ENCODE data around the gene GRIK2. TPM values are rescaled to one million over a fixed set of nuclear protein-coding genes. Genes with fewer than 3 reads are reported as not detected.

Gene GRIK2
- total and polyA plus RNA-seq, 2 of the 4 experiments (the other 2 are of a cell fraction): 8.2 to 15.2 TPM

DNA sequence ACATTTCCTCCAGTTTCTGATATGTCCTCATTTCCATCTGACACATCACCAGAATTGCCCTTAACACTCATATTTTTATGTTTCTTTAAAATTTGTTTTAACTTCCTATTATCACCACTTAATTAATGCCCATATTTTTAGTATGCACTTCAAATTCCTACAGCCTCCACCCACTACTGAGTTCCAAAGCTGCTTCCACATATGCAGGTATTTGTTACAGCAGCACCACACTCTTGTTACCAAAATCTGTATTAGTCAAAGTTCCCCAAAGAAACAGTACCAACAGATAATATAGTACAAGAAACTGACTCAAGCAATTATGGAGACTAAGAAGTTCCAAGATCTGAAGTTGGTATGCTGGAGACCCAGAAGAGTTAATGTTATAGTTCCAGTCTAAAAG lies 340.4 kb downstream of the GRIK2 start:
- dilution Hi-C loops (cut with HindIII; ENCODE audit: low sequenced_read_pairs, unreplicated experiment) (no loop called here), intact Hi-C loops (cut with micrococcal nuclease) (no loop called here)

More for the DNA sequence above, 340.4 kb downstream of the GRIK2 start:
- H3K4me1 ChIP-seq (ENCODE audit: control insufficient read depth, insufficient read depth, low read length): no peaks in the 10 kb centered on the region
- BruUV-seq (replicated peaks): no TSS peak
- H2AFZ ChIP-seq (replicated peaks; ENCODE audit: low read length, poor library complexity): no peak overlapping the region
- H2AK9ac ChIP-seq (replicated peaks; ENCODE audit: low read depth, low read length, poor library complexity): no peak overlapping the region
- H3K4me2 ChIP-seq (ENCODE audit: low read depth, low read length): no peak overlapping the region
- no peaks in the 10 kb centered on the region; the same call in 1 of the 2 replicates for H3K9me3 ChIP-seq (ENCODE audit: control insufficient read depth, insufficient read depth, low read length)
- TF ChIP-seq, protein P1, sequence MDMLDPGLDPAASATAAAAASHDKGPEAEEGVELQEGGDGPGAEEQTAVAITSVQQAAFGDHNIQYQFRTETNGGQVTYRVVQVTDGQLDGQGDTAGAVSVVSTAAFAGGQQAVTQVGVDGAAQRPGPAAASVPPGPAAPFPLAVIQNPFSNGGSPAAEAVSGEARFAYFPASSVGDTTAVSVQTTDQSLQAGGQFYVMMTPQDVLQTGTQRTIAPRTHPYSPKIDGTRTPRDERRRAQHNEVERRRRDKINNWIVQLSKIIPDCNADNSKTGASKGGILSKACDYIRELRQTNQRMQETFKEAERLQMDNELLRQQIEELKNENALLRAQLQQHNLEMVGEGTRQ (IDR thresholded peaks at IDR 0.05; ENCODE audit: low read depth, low read length): no peak
- TF ChIP-seq, protein P2, sequence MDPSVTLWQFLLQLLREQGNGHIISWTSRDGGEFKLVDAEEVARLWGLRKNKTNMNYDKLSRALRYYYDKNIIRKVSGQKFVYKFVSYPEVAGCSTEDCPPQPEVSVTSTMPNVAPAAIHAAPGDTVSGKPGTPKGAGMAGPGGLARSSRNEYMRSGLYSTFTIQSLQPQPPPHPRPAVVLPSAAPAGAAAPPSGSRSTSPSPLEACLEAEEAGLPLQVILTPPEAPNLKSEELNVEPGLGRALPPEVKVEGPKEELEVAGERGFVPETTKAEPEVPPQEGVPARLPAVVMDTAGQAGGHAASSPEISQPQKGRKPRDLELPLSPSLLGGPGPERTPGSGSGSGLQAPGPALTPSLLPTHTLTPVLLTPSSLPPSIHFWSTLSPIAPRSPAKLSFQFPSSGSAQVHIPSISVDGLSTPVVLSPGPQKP (IDR thresholded peaks at IDR 0.05; ENCODE audit: borderline replicate concordance, low read depth, low read length): no peak
- no peak for TF ChIP-seq MAFK (IDR thresholded peaks at IDR 0.05; ENCODE audit: low read depth, low read length)
- TF ChIP-seq RAD21 (IDR thresholded peaks at IDR 0.05; ENCODE audit: low read length): no peak
- TF ChIP-seq, protein P3, sequence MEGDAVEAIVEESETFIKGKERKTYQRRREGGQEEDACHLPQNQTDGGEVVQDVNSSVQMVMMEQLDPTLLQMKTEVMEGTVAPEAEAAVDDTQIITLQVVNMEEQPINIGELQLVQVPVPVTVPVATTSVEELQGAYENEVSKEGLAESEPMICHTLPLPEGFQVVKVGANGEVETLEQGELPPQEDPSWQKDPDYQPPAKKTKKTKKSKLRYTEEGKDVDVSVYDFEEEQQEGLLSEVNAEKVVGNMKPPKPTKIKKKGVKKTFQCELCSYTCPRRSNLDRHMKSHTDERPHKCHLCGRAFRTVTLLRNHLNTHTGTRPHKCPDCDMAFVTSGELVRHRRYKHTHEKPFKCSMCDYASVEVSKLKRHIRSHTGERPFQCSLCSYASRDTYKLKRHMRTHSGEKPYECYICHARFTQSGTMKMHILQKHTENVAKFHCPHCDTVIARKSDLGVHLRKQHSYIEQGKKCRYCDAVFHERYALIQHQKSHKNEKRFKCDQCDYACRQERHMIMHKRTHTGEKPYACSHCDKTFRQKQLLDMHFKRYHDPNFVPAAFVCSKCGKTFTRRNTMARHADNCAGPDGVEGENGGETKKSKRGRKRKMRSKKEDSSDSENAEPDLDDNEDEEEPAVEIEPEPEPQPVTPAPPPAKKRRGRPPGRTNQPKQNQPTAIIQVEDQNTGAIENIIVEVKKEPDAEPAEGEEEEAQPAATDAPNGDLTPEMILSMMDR (conservative IDR thresholded peaks at IDR 0.05; ENCODE audit: low read depth, low read length): no peak
- no peak for TF ChIP-seq MXI1 (IDR thresholded peaks at IDR 0.05; ENCODE audit: borderline replicate concordance, low read depth, low read length)
- TF ChIP-seq POLR2A (IDR thresholded peaks at IDR 0.05; ENCODE audit: low read depth, low read length): no peak
- no peak for TF ChIP-seq RCOR1 (IDR thresholded peaks at IDR 0.05; ENCODE audit: insufficient replicate concordance, low read length)
- TF ChIP-seq CHD1 (IDR thresholded peaks at IDR 0.05; ENCODE audit: low read depth, low read length): no peak
- no peak for TF ChIP-seq FOS (IDR thresholded peaks at IDR 0.05; ENCODE audit: low read depth, low read length)
- ATAC-seq (ENCODE audit: low read depth) (no peak), DNase-seq (no peak)
- in situ Hi-C loops (cut with MboI; ENCODE audit: low sequenced_read_pairs): no loop called here
- H3K18ac ChIP-seq (ENCODE audit: low read depth, low read length): no peak overlapping the region
- no peak overlapping the region for H3K27ac ChIP-seq (ENCODE audit: insufficient read depth, low read length)
- POLR2A ChIA-PET (ENCODE audit: unreplicated experiment): no interaction called here
- H3K4me3 ChIP-seq (ENCODE audit: insufficient read depth, low read depth, low read length): no peak overlapping the region
- H4K20me1 ChIP-seq (ENCODE audit: insufficient read depth, low read length): no peaks in the 10 kb centered on the region
- H3K36me3 ChIP-seq (ENCODE audit: control insufficient read depth, insufficient read depth, low read length): no peaks in the 10 kb centered on the region
- H3K4ac ChIP-seq (ENCODE audit: low read depth, low read length): no peak overlapping the region
- H2BK120ac ChIP-seq (ENCODE audit: low read depth, low read length): no peak overlapping the region
- H4K5ac ChIP-seq (ENCODE audit: low read depth, low read length): no peak overlapping the region
- CTCF ChIA-PET: interaction anchor here (0.6 kb wide), 1 partner anchor 113 kb away, joined by 3 read pairs; no protein-coding TSS in a partner anchor
- no peaks in the 10 kb centered on the region for H3K79me1 ChIP-seq (ENCODE audit: low read depth in 1 of 2, low read length in 2 of 2)
- H2AK5ac ChIP-seq (ENCODE audit: low read depth, low read length): no peak overlapping the region
- H2BK15ac ChIP-seq (ENCODE audit: low read depth, low read length): no peak overlapping the region
- no peak overlapping the region for H3K23ac ChIP-seq (ENCODE audit: low read depth, low read length)
- no peaks in the 10 kb centered on the region for H3K9me1 ChIP-seq (ENCODE audit: insufficient read depth, low read length)
- no peak overlapping the region for H3K56ac ChIP-seq (ENCODE audit: extremely low read depth, insufficient read depth, low read length)
- H4K8ac ChIP-seq (ENCODE audit: low read depth in 2 of 2, low read length in 2 of 2): no peak overlapping the region
- H2BK5ac ChIP-seq (ENCODE audit: low read depth, low read length, poor library complexity, severe bottlenecking): no peak overlapping the region
- no peak overlapping the region for H2BK20ac ChIP-seq (ENCODE audit: low read depth, low read length)
- H4K91ac ChIP-seq (ENCODE audit: insufficient read depth, low read depth, low read length): no peak overlapping the region
- H3K9ac ChIP-seq (ENCODE audit: low read depth, low read length): no peak overlapping the region
- no peaks in the 10 kb centered on the region for H3K27me3 ChIP-seq (ENCODE audit: control insufficient read depth, insufficient read depth, low read length)
- H3K14ac ChIP-seq (replicated peaks; ENCODE audit: low read depth, low read length): no peak overlapping the region

All from IMR-90 (cell line).